Activated CD4-positive, CD25-positive, alpha-beta regulatory T cell treated with anti-CD3 and anti-CD28 coated beads, Interleukin-2, amount 50 U/mL, for 72 hours (primary cell): ENCODE data around the gene EXOC4.
"Not testable (repeated sequence)": the region's sequence is repeated elsewhere in the genome, so short reads cannot be mapped to it uniquely, and the experiment has no call there.

Experiments used
- DNase-seq: peaks from one replicate; pipeline ENCODE4 v3.0.0; 2021

EXOC4 gene

DNA sequence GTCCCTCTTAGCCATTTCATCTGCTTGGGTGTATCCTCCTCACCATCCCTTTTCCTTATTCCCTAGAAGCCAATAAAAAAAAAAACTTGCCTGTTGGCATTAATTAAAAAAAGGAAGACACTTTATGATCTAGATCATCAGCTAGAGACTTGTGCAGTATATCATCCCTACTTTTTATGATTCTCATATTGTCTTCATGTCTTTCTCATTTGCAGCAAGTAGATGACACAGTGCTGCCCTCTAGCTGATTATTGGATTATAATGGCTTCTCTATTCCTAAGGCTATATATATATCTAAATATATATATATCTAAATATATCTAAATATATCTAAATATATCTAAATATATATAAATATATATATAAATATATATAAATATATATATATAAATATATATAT lies 601.9 kb downstream of the EXOC4 start:
- no peak for DNase-seq

DNA sequence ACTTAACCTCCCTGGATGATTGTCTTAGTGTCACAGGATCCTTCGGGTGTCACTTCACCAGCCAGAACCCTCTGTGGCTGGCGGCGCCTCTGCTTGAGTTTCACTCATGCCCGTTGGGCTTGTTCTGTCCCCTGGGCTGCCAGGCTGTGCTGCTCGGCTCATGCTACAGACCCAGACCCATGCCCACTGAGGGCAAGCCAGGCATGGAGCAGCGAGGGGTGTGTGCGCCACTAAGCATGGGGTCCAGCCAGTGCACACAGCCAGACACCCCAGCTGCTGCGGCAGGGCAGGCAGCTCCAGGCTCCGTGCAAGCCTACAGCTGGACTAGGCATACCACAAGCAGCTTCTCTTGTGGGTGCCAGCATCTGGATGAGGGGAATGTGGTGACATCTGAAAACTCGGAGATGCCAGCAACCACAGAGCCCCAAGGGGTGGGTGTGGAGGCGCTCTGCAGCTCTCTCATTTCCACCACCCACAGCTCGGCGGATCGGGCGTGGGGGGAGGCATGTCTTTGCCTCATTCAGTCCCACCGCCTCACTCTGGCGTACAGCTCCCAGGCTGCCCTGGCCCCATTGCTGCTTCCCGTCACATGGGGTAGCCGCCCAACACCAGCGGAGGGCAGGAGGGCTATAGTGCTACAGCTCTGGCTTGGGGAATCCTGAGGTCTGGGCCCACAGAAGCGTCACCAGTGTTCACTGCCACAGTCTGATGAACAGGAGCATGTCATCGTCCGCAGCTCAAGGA lies 604.7 kb downstream of the EXOC4 start:
- DNase-seq, result no peak

DNA sequence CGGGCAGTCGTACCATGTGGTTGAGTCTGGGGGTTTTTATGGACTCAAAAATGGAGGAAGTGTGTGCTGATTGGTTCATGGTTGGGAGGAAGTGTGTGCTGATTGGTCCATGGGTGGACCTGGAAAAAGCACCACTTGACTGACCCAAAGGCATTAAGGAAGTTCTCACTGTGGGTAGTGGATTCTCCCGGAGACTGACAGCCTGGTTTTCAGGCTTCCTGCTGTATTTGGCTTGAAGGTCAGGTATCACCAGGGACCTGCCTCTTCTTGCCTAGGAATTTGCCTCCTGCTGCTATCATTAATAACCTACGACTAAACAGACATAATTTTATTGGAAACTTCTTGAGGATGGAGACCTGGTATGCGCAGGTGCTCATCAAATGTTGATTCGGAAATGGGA lies 605.4 kb downstream of the EXOC4 start:
- DNase-seq, result no peak

DNA sequence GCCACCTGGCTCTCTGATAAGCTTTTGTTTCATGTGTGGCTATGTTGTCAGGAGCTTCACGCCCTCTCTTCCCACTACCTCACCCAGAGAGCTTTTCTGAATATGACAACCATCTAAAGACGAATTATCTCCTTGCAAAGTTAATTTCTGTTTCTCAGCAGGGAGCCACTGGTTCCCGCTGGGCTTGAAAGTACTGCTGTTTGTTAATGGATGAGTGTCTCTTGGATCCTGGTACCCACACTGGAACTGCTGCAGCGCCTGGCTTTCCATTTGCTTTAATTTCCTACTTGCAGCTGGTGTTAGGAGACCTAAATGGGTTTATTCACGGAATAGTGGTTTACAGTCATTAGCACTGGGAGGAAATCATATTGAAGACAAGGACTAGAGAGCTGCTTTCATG lies 606.4 kb downstream of the EXOC4 start:
- no peak for DNase-seq

DNA sequence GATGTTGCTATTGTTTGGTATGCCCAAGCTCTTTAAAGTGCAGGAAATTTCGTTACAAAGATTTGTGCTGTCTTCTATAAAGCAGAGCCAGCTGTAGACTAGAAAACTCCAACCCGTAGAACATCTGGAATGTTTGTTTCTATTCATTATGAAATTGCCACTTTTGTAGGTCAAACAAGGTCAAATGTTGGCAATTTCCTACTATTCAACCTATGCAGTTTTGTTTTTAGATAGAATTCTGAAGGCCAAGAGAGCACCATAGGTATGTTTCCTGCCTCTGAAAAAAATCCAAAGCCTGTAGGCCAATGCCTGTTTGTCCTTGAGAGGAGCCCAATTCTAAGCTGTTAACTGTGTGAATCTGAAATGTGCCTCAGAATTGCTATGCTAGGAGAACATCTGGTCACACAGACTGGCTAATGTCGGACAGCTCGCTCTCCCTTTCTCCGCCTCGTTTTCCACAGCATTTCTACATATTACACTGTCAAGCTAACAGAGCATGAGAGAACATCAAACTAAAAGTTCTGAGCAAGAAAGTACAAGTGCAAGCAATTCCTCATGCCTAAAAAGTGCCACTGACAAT lies 607.1 kb downstream of the EXOC4 start:
- no peak for DNase-seq

DNA sequence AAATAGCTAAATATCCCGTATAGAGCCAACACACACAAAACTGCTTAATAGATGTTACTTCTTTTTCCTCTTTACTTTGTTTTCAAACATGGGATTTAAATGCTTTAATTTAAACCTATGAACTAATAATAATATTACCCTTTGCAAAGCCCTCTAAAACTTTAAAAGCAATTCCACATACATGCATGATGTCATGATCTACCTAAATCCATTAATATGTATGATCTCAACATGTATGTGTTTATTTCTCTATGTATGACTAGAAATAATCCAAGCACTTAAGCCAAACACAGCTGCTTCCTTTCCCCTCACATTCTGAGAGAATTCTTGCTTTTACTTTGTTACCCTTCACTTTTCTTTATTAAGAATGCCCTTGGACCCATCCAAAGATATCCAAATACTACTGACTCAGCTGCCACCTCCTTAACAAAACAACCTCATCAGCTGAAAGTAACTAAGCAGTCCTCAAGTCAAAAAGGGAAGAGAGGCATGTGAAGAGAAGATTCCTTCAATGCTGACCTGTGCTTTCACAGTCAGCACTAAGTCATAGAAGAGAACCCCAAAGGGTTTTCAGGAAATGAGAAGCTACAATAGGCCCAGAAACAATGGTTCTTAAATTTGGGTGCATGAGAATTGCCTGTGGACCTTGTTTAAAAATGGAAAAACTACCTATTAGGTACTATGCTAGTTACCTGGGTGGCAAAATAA lies 607.9 kb downstream of the EXOC4 start:
- DNase-seq, result no peak

DNA sequence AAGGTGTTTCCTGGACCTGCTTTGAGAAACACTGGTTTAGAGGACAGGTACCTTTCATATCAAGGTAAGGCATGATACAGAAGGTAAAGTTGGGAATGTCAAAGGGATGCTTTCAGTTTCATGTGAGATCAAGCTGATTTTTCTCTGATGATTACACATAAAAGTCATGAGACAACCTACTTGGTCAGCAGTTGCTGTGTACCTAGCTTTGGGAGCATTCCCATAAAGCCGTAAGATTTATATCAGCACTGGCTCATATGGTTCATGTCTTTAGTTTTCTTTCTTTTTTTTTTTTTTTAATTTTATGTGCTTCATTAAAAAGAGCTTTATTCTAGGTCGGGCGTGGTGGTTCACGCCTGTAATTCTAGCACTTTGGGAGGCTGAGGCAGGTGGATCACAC lies 609.0 kb downstream of the EXOC4 start:
- no peak for DNase-seq

DNA sequence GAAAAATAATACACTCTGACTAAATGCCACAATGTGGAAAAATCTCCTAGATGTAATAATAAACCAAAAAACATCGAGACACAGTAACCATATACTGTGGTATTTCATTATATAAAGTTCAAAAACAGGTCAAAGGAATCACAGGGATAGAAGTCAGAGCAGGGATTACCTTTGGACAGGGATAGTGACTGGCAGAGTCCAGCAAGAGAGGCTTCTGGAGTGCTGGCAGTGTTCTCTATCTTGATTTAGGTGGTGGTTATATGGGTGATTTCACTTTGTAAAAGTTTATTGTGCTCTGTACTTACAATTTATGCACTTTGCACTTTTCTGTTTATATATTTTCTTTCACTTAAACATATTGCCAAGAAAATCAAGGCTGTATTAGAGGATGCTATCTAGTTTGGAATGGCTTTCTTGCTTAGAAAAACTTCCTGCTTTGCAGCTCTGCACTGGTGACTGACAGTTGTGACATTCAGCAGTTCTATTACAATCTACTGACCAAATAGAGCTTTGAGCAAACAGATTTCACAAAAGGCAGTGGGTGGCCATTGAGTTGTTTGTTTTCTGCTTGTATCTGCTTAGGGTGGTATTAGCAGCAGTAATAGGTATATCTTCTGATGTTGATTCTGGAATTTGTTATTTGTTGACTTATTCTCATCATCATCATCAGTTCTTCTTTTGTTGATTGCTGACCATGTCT lies 610.6 kb downstream of the EXOC4 start:
- no peak for DNase-seq

DNA sequence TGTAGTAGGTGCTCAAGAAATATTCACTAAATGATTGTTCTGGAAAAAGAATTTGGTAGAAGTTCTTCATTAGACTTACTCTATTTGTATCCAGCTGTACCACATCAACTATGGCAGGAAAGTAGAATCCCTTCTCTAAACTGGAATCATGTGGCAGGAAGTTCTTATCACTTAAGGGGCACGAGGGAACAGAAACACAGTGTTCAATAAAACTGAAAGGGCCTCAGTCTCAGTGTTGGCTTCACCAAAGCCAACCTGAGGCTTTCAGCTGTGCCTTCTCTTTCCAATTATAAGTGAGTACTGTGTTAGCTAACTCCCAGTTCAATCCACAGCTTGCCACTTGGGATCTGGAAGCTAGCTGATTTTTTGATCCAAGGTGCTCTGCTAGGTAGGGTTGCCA lies 616.7 kb downstream of the EXOC4 start:
- no peak for DNase-seq

DNA sequence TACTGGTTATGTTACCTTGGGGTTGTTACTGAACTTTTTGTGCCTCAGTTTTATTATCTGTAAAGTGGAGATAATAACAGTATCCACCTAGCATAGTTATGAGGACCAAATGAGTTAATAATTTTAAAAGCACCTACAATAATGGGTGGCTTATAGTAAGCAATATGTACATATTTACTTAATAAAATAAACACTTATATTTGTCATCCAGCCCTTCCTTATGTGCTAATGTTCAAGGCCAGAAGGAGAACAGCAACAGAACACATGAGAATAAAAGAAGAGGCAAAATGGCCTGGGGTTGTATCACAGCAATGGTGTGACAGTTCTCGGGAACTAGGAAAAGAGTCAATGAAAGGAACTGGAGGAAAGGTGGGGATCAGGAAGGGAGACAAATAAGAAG lies 618.9 kb downstream of the EXOC4 start:
- DNase-seq, result no peak

DNA sequence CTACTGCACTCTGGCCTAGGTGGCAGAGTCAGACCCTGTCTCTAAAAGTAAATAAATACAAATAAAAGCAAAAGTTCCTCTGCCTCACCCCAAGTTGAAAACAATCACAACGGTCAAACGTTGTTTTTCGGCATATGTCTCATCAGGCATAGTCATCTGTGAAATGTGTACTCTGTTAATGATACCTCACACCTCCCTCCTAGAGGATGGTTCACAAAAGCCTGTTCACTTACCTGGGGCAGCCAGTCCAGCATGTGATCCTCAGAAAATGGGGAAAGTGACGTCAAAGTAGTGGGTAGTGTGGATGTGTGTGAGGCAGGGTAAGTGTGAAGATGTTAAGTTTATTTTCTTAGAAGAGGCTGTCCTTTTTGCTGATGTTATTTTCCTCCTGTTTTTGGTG lies 620.3 kb downstream of the EXOC4 start:
- no peak for DNase-seq

DNA sequence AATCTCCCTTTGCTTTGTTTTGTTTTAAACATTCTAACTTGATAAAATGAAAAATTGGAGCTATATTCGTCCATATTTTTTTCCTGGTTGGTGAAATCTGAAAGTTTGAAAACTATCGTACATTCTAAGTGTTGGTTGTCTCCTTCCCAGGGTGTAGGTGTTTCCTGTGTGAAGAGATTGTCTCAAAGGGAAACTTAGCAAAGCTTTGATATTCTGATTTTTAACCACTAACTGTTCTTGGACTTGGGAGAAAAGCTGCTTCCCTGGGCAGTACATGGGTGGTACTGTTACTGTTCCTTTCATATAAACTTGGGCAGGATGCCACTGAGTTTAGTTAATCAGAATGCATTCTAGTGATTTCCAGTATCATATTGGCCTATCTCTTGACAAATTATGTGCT lies 620.8 kb downstream of the EXOC4 start:
- DNase-seq, result no peak

DNA sequence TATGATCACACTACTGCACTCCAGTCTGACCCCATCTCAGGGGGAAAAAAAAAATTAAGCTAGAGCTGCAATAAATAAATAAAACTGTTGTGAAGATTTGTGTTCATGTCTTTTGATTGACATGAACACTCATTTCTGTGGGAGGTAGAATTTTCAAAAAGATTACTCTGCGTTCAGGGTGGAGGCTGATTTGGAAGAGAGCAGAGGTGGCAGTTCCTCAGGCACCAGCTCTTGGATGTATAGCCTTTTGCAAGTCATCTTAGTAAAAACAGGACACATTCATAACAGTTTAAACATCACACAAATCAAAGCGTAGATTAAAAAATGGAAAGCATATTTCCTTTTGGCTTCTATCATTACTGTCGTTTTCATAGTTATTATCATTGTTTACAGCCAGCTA lies 630.7 kb downstream of the EXOC4 start:
- DNase-seq, result no peak

DNA sequence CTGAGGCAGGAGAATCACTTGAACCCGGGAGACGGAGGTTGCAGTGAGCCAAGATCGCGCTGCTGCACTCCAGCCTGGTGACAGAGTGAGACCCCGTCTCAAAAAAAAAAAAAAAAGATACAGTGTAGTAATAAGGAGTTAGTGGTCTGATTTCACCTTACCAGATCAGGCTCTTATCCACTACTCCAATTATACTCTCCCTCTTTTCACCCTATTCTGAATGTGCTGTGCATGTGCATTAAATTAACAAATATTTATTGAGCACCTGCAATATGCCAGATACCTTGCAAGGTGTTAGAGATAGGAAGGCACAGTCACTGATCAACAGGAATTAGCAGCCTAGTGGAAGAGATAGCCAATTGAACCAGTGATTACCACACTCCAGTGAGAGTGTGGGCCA lies 632.3 kb downstream of the EXOC4 start:
- no peak for DNase-seq

DNA sequence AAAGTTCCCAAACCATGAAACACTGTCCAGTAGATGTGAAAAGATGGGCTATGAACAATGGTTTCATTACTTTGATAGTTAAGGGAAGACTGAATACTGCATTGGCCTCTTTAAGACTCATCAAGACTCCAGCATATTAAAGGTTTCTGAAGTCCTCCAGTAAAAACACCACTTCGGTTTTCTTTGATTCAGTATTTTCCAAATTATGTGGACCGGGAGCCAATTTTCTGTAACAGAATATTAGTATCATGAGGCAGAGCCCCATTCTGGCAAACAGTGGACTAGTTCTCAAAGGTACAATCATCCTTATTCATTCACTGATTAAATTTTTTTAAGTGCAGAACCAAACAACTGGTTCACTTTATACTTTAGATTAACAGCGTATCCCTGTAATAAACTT lies 633.2 kb downstream of the EXOC4 start:
- DNase-seq, result no peak

DNA sequence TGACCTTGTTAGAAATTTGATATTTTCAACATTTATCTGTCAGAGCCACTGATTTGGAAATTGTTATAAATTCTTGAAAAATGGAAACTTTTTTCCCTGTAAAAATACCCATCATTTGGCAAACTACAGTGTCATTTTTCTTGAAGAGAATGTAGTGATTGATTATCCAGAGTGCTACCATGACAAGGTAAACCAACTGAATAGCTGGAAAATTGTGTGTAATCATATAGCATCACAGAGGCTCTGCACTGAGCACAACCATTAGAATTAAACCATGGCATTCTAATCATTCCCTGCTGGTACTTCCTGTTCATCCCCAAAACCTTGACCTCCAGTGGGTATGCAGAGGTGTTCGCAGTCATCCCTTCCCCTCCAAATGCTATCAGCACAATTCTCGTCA lies 633.9 kb downstream of the EXOC4 start:
- DNase-seq, result no peak

DNA sequence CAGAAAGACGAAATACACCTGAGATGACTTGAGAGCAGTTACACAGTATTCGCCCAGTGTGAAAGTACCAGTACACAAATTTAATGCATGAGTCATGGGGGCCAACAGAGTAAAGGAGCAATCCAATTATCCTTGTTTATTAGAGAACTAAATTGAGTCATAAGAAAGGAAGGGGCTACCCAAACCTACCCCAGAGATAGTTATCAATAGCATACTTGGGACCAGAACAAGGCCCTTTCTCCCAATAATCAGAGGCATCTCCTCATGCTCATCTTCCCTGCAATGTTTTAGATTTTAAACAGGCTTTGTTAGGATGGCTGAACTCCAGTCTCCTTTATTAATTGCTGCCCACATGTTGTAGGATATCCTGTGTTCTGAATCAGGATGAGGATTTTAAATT lies 634.6 kb downstream of the EXOC4 start:
- no peak for DNase-seq

DNA sequence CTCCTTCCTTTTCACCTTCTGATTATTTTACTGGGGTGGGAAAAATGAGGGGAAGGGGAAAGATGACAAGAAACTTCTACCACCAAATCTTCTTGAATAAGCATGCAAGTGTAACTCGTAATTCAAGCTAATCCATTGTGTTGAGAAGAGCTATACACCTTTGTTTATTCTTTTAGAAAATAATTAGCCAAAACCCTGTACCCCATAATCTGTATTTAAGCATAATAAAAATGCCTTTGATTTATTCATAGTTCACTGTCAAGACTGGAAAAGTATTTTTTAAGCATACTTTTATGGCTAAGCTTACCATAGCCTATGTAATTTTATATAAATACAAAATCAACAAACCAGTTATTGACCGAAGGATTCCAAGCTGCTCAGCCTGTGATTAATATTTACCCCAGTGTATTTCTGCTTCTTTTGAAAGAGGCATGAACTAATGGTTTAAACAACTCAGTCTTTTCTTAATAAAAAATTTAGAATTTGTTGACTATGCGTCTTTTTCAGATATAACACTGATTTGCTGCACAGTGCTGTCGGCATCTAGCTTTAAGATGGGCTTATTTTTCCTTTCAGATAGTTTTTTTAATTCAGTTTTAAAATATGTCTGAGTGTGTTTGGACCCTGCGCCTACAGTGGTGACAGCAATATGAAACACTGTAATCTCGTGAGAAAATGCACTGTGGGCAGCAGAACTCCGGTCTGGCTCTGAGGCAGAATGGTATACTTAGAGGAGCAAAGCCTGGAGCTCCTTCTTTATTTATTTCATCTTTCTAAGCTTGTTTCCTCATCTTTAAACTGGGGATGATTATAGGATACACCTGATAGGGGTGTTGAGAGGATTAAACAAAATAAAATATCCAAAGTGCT lies 635.4 kb downstream of the EXOC4 start:
- DNase-seq, result no peak

DNA sequence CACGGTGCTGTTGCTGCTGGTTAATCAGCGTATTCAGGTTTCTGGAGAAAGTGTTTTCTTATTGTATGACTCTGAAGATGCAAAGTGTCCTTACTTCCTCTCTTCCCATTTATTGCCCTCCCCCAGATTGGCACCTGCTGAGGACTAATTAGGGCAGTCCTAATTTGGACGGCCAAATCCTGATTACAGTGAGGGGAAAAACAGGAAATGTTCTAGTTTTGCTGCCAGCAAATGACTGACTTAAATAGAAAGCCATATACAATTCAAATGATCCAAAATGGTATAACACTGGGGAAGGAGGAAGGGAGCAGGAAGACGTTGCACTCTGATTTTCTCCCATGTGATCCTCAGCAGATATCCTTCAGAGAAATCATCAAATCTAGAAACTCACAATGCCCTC lies 651.9 kb downstream of the EXOC4 start:
- no peak for DNase-seq

DNA sequence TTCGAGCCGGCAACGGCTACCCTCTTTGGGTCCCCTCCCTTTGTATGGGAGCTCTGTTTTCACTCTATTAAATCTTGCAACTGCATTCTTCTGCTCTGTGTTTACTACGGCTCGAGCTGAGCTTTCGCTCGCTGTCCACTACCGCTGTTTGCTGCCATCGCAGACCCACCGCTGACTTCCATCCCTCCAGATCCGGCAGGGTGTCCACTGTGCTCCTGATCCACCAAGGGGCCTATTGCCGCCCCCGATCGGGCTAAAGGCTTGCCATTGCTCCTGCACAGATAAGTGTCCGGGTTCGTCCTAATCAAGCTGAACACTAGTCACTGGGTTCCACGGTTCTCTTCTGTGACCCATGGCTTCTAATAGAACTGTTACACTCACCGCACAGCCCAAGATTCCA lies 653.7 kb downstream of the EXOC4 start:
- not testable (repeated sequence) for DNase-seq

DNA sequence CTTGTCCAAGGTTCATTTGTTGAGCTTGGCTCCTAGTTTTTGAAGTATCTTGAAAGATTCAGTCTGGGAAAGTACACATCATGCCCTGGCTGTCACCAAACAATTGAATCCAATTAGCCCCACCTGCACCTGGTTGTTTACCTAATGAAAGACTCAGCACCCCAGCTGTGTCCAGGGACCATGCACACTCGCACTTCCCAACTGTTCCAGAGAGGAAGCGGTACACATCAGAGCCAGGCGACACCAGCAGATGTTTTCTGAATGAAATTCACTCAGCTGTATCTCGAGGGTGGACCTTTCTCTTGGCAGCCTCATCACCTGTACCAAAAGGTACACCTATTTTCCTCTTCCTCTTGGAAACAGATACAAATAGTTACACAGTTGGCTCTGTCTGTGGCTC lies 657.9 kb downstream of the EXOC4 start:
- no peak for DNase-seq

DNA sequence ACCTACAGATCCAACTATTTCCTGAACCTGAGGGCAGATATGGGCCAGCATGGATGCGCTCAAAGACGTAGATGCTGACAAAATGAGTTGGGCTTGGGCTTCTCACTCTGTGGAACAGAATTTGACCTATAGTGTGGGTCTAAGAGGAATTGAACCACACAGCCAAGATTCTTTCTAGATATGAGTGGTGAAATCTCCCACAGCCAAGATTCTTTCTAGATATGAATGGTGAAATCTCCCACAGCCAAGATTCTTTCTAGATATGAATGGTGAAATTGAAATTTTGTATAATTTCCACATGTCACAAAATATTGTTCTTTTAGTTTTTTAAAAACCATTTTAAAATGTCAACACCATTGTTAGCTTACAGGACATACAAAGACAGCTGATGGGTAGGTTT lies 658.8 kb downstream of the EXOC4 start:
- no peak for DNase-seq
